ENCODE measurements around the gene CRHR1. TPM values are rescaled to one million over a fixed set of nuclear protein-coding genes. Genes with fewer than 3 reads are reported as not detected.

The CRHR1 gene
- total RNA-seq: 1 to 10 TPM; 1.4 to 2.1 TPM

- TF ChIP-seq POLR2A (IDR thresholded peaks at IDR 0.05) (no peak), POLR2AphosphoS5 (IDR thresholded peaks at IDR 0.05) (no peak), CTCF (IDR thresholded peaks at IDR 0.05) (no peak)
- H3K4me1 ChIP-seq (replicated peaks): peaks cover 6% of the 10 kb centered on the region
- H3K27me3 ChIP-seq (replicated peaks; ENCODE audit: insufficient read depth): no peaks in the 10 kb centered on the region
- 2% methylated on average over 40 of the region's 56 CpGs for WGBS
- no peak for DNase-seq (ENCODE audit: low spot score)
- no peaks in the 10 kb centered on the region for H3K9me3 ChIP-seq
- peak within 1 kb of the TSS in 1 of 2 donors; percentile 13 for H3K27ac ChIP-seq
- no peaks in the 10 kb centered on the region for H3K36me3 ChIP-seq
- intact Hi-C loops (cut with DNase I): no loop called here
- H3K4me3 ChIP-seq: peak within 1 kb of the TSS; percentile 32 to 53
Observed at GRCh38 chr17:45784293-45784740, at the start of gene CRHR1. Gene CRHR1 (plus strand): TSS chr17:45784320. CDS start chr17:45784545, 225 bp downstream.

- no peaks in the 10 kb centered on the region for H3K4me1 ChIP-seq (replicated peaks)
- no peak overlapping the region for H3K4me3 ChIP-seq
- no peak overlapping the region for H3K27ac ChIP-seq
- H3K36me3 ChIP-seq: no peaks in the 10 kb centered on the region
- TF ChIP-seq POLR2AphosphoS5 (IDR thresholded peaks at IDR 0.05) (no peak), POLR2A (IDR thresholded peaks at IDR 0.05) (no peak), CTCF (IDR thresholded peaks at IDR 0.05) (no peak)
- 79% methylated on average over 3 of the region's 3 CpGs for WGBS
- intact Hi-C loops (cut with DNase I): no loop called here
- no peaks in the 10 kb centered on the region for H3K27me3 ChIP-seq (replicated peaks; ENCODE audit: insufficient read depth)
- no peak for DNase-seq (ENCODE audit: low spot score)
- no peaks in the 10 kb centered on the region for H3K9me3 ChIP-seq
Observed at GRCh38 chr17:45734598-45734997, 49.5 kb upstream of the CRHR1 start.

- H3K9me3 ChIP-seq: no peaks in the 10 kb centered on the region
- no peak overlapping the region for H3K27ac ChIP-seq
- H3K27me3 ChIP-seq (replicated peaks; ENCODE audit: insufficient read depth): no peaks in the 10 kb centered on the region
- intact Hi-C loops (cut with DNase I): no loop called here
- no peaks in the 10 kb centered on the region for H3K36me3 ChIP-seq
- no peak overlapping the region for H3K4me3 ChIP-seq
- no peak for DNase-seq (ENCODE audit: low spot score)
- TF ChIP-seq POLR2A (IDR thresholded peaks at IDR 0.05) (no peak), CTCF (IDR thresholded peaks at IDR 0.05) (no peak), POLR2AphosphoS5 (IDR thresholded peaks at IDR 0.05) (no peak)
- WGBS: 0% methylated on average over 1 of the region's 1 CpG
- no peaks in the 10 kb centered on the region for H3K4me1 ChIP-seq (replicated peaks)
Observed at GRCh38 chr17:45735488-45735887, 48.6 kb upstream of the CRHR1 start.

- 89% methylated on average over 2 of the region's 2 CpGs for WGBS
- Histone ChIP-seq H3K4me3 (no peak overlapping the region), H3K27me3 (replicated peaks; ENCODE audit: insufficient read depth) (no peaks in the 10 kb centered on the region), H3K27ac (no peak overlapping the region), H3K36me3 (no peaks in the 10 kb centered on the region), H3K4me1 (replicated peaks) (no peaks in the 10 kb centered on the region), H3K9me3 (no peaks in the 10 kb centered on the region)
- intact Hi-C loops (cut with DNase I): no loop called here
- DNase-seq (ENCODE audit: low spot score): no peak
- no peak for TF ChIP-seq POLR2AphosphoS5 (IDR thresholded peaks at IDR 0.05)
- TF ChIP-seq POLR2A (IDR thresholded peaks at IDR 0.05): no peak
- TF ChIP-seq CTCF (IDR thresholded peaks at IDR 0.05): no peak
Observed at GRCh38 chr17:45739786-45740185, 44.3 kb upstream of the CRHR1 start.

GRCh38 chr17:45740553-45741330 lies 43.4 kb upstream of the CRHR1 start:
- no peak overlapping the region for H3K4me3 ChIP-seq
- 55% methylated on average over 5 of the region's 5 CpGs for WGBS
- H3K9me3 ChIP-seq: no peaks in the 10 kb centered on the region
- intact Hi-C loops (cut with DNase I): no loop called here
- no peak overlapping the region for H3K27ac ChIP-seq
- no peaks in the 10 kb centered on the region for H3K4me1 ChIP-seq (replicated peaks)
- no peaks in the 10 kb centered on the region for H3K36me3 ChIP-seq
- H3K27me3 ChIP-seq (replicated peaks; ENCODE audit: insufficient read depth): no peaks in the 10 kb centered on the region
- no peak for TF ChIP-seq CTCF (IDR thresholded peaks at IDR 0.05)
- no peak for TF ChIP-seq POLR2A (IDR thresholded peaks at IDR 0.05)
- TF ChIP-seq POLR2AphosphoS5 (IDR thresholded peaks at IDR 0.05): no peak
- no peak for DNase-seq (ENCODE audit: low spot score)
